HFFc6 (cell line): ENCODE measurements around the gene SRRM4. TPM values are rescaled to one million over a fixed set of nuclear protein-coding genes. Genes with fewer than 3 reads are reported as not detected.
A peak's percentile ranks its signal among the peaks of the same experiment; 100 is the strongest.

ENCODE experiments used
- DNase-seq: peaks from one replicate; pipeline ENCODE4 v3.0.0-alpha.2; 2018
- H3K27ac Mint-ChIP-seq: 2 replicates; pipeline ENCODE4 v1.8.0; 2020; ENCODE audit warnings: mild to moderate bottlenecking, mixed read lengths
- H3K27me3 Mint-ChIP-seq: 2 replicates; pipeline ENCODE4 v1.8.0; 2021; ENCODE audit warnings: mild to moderate bottlenecking, moderate library complexity, mixed read lengths; ENCODE audit not compliant: insufficient read depth
- H3K36me3 Mint-ChIP-seq: 2 replicates; pipeline ENCODE4 v1.8.0; 2021; ENCODE audit warnings: low read depth, mixed read lengths
- H3K4me1 Mint-ChIP-seq: 2 replicates; pipeline ENCODE4 v1.8.0; 2020; ENCODE audit warnings: low read depth, mixed read lengths
- H3K4me3 Mint-ChIP-seq: 2 replicates; pipeline ENCODE4 v1.8.0; 2020; ENCODE audit warnings: mild to moderate bottlenecking, moderate library complexity, mixed read lengths
- H3K9me3 Mint-ChIP-seq: 2 replicates; pipeline ENCODE4 v1.8.0; 2020; ENCODE audit warnings: mild to moderate bottlenecking, mixed read lengths
- total RNA-seq, 6 experiments: library from RNA; stranded (reverse); fragmentation: NEBNext Ultra II Directional; extraction: Animal tissue kit (Norgen Biotek cat#: 25700); gene quantifications; 2 replicates in 1 of 6; 3 replicates in 5 of 6; pipeline ENCODE4 v1.2.3, GENCODE V29; 2021
- TF ChIP-seq, protein P1 (sequence below): fragments of 200-600 bp; sonication (generic); IDR thresholded peaks from 2 replicates; pipeline ENCODE4 v1.5.0; 2021; ENCODE audit warnings: antibody characterized with exemption, mild to moderate bottlenecking

SRRM4 gene
- total RNA-seq, 6 experiments from 2014 or later, result not detected

GRCh38 chr12:119113496-119113986, 132.2 kb downstream of the SRRM4 start:
- Mint-ChIP-seq H3K4me1 (no peaks in the 10 kb centered on the region), H3K27me3 (no peaks in the 10 kb centered on the region; the same call in 1 of the 2 replicates), H3K27ac (no peak overlapping the region), H3K9me3 (no peaks in the 10 kb centered on the region; the same call in 1 of the 2 replicates), H3K4me3 (no peak overlapping the region), H3K36me3 (no peaks in the 10 kb centered on the region)
- TF ChIP-seq, protein P1, sequence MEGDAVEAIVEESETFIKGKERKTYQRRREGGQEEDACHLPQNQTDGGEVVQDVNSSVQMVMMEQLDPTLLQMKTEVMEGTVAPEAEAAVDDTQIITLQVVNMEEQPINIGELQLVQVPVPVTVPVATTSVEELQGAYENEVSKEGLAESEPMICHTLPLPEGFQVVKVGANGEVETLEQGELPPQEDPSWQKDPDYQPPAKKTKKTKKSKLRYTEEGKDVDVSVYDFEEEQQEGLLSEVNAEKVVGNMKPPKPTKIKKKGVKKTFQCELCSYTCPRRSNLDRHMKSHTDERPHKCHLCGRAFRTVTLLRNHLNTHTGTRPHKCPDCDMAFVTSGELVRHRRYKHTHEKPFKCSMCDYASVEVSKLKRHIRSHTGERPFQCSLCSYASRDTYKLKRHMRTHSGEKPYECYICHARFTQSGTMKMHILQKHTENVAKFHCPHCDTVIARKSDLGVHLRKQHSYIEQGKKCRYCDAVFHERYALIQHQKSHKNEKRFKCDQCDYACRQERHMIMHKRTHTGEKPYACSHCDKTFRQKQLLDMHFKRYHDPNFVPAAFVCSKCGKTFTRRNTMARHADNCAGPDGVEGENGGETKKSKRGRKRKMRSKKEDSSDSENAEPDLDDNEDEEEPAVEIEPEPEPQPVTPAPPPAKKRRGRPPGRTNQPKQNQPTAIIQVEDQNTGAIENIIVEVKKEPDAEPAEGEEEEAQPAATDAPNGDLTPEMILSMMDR, result no peak
- DNase-seq, result no peak

- H3K4me1 Mint-ChIP-seq, result no peaks in the 10 kb centered on the region
- no peaks in the 10 kb centered on the region; the same call in 1 of the 2 replicates for H3K27me3 Mint-ChIP-seq
- H3K4me3 Mint-ChIP-seq, result no peak overlapping the region
- H3K27ac Mint-ChIP-seq, result no peak overlapping the region
- no peaks in the 10 kb centered on the region for H3K9me3 Mint-ChIP-seq
- H3K36me3 Mint-ChIP-seq, result no peaks in the 10 kb centered on the region
- TF ChIP-seq, protein P1, result no peak
- DNase-seq, result no peak
Measured at GRCh38 chr12:119114294-119114693, 133.0 kb downstream of the SRRM4 start.

DNA sequence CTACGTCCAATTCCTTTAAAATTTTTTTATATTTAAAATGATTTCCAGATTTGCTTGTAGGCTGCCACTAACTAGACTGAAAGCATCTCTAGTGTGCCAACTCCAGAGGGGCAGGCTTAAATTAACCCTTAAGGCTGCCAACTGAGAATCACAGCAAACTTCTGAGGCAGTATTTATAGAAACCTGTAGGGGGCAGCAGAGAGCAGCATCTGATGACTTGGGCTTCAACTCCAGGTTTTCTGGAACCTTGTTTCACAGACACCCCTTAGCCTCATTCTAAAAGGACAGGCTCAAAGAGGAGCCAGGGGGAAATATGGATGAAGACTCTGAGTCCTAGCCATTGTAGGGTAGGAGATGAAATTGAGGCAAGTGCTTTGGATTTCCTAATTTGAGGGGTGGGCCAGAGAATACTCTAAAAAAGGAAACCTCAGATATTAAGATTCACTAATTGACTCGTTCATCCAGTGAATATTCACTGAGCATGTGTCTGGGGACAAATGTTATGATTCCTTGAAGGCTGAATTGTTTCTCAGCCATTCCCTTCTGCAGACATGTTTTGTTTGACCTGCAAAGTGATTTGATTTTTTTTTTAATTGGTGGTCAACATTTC, 134.1 kb downstream of the SRRM4 start:
- no peak overlapping the region for H3K4me3 Mint-ChIP-seq
- no peaks in the 10 kb centered on the region for H3K4me1 Mint-ChIP-seq

GRCh38 chr12:119117936-119118335, 136.6 kb downstream of the SRRM4 start:
- no peak for DNase-seq
- Mint-ChIP-seq H3K27ac (no peak overlapping the region), H3K4me3 (no peak overlapping the region), H3K4me1 (no peaks in the 10 kb centered on the region), H3K9me3 (no peaks in the 10 kb centered on the region), H3K36me3 (no peaks in the 10 kb centered on the region), H3K27me3 (no peaks in the 10 kb centered on the region; the same call in 1 of the 2 replicates)
- TF ChIP-seq, protein P1, result no peak

More for the DNA sequence above, 134.1 kb downstream of the SRRM4 start:
- TF ChIP-seq, protein P1, result peak; percentile 93
- Mint-ChIP-seq H3K36me3 (no peaks in the 10 kb centered on the region), H3K27me3 (no peaks in the 10 kb centered on the region; the same call in 1 of the 2 replicates), H3K9me3 (no peaks in the 10 kb centered on the region), H3K27ac (no peak overlapping the region)
- peak; percentile 18 for DNase-seq

DNA sequence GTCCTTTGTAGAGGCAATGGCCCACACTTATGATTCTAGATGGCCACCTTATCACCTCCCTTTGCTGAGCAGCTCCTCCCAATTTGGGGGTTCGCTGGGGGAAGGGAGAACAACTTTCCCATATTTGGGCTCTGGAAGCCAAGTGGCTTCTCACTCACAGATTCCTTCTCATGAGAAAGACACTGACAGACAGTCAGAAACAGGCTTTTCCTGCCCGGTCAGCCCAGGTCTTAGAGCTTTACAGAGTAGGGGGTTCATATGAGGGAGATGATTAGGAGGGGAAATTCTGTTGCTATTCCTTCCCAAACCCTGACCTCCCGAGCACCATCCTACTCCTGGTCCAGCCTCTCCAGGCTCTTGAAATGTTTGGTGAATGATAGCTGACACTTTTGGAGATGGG, 137.3 kb downstream of the SRRM4 start:
- H3K9me3 Mint-ChIP-seq, result no peaks in the 10 kb centered on the region
- H3K27ac Mint-ChIP-seq, result no peak overlapping the region
- TF ChIP-seq, protein P1, result no peak
- DNase-seq, result no peak
- no peak overlapping the region for H3K4me3 Mint-ChIP-seq
- no peaks in the 10 kb centered on the region for H3K4me1 Mint-ChIP-seq
- H3K36me3 Mint-ChIP-seq, result no peaks in the 10 kb centered on the region
- no peaks in the 10 kb centered on the region; the same call in 1 of the 2 replicates for H3K27me3 Mint-ChIP-seq
